RPMI8226 (cell line): ENCODE measurements around the gene TCP10L.
"Not testable (repeated sequence)": the region's sequence is repeated elsewhere in the genome, so short reads cannot be mapped to it uniquely, and the experiment has no call there.

Source experiments
- DNase-seq: peaks from one replicate; pipeline ENCODE4 v3.0.0-alpha.2; 2015

TCP10L gene

GRCh38 chr21:32549886-32550285 lies 35.4 kb downstream of the TCP10L start:
- no peak for DNase-seq

- DNase-seq = no peak
Observed at GRCh38 chr21:32549440-32549839, 35.9 kb downstream of the TCP10L start.

- DNase-seq = no peak
Observed at GRCh38 chr21:32548978-32549377, 36.3 kb downstream of the TCP10L start.

- no peak for DNase-seq
Observed at GRCh38 chr21:32547018-32547417, 38.3 kb downstream of the TCP10L start.

- DNase-seq = no peak
Observed at GRCh38 chr21:32545948-32546441, 39.3 kb downstream of the TCP10L start.

GRCh38 chr21:32544697-32545096 lies 40.6 kb downstream of the TCP10L start:
- no peak for DNase-seq

GRCh38 chr21:32543975-32544374 lies 41.3 kb downstream of the TCP10L start:
- DNase-seq = no peak

- not testable (repeated sequence) for DNase-seq
Observed at GRCh38 chr21:32543056-32543455, 42.3 kb downstream of the TCP10L start.

- DNase-seq = no peak
Observed at GRCh38 chr21:32539378-32539777, 45.9 kb downstream of the TCP10L start.

GRCh38 chr21:32538147-32538792 lies 47.1 kb downstream of the TCP10L start:
- no peak for DNase-seq

- DNase-seq = no peak
Observed at GRCh38 chr21:32537569-32537881, 47.8 kb downstream of the TCP10L start.

GRCh38 chr21:32535612-32536011 lies 49.7 kb downstream of the TCP10L start:
- no peak for DNase-seq

GRCh38 chr21:32534113-32534512 lies 51.2 kb downstream of the TCP10L start:
- no peak for DNase-seq

GRCh38 chr21:32533611-32534010 lies 51.7 kb downstream of the TCP10L start:
- no peak for DNase-seq

GRCh38 chr21:32533053-32533452 lies 52.3 kb downstream of the TCP10L start:
- DNase-seq = no peak

GRCh38 chr21:32532636-32533035 lies 52.7 kb downstream of the TCP10L start:
- no peak for DNase-seq

GRCh38 chr21:32531561-32531960 lies 53.8 kb downstream of the TCP10L start:
- not testable (repeated sequence) for DNase-seq

- DNase-seq = not testable (repeated sequence)
Observed at GRCh38 chr21:32530809-32531208, 54.5 kb downstream of the TCP10L start.

GRCh38 chr21:32529679-32530078 lies 55.6 kb downstream of the TCP10L start:
- no peak for DNase-seq

GRCh38 chr21:32525282-32525681 lies 60.0 kb downstream of the TCP10L start:
- DNase-seq = no peak

GRCh38 chr21:32523988-32524719 lies 61.2 kb downstream of the TCP10L start:
- DNase-seq = no peak
